ENCODE data around the gene ATP6V1B1. TPM values are rescaled to one million over a fixed set of nuclear protein-coding genes. Genes with fewer than 3 reads are reported as not detected.

The ATP6V1B1 gene
- total and polyA plus RNA-seq, 3 experiments from 2014 or later: not detected

GRCh38 chr2:70960833-70961647, 25.3 kb downstream of the ATP6V1B1 start:
- Histone ChIP-seq H3K4me3 (ENCODE audit: low read length) (no peak overlapping the region), H3K36me3 (ENCODE audit: insufficient read depth, low read length) (no peaks in the 10 kb centered on the region), H3K9me3 (ENCODE audit: low read length) (no peaks in the 10 kb centered on the region), H3K27me3 (ENCODE audit: insufficient read depth, low read length, poor library complexity, severe bottlenecking) (peaks cover 16% of the 10 kb centered on the region), H3K4me1 (ENCODE audit: insufficient read depth, low read length) (peaks cover 6% of the 10 kb centered on the region), H3K27ac (ENCODE audit: low read depth, low read length) (no peak overlapping the region)
- Mint-ChIP-seq H3K4me1 (peaks cover 11 to 24% (median 16%) of the 10 kb centered on the region in 3 donors), H3K27me3 (peaks cover 27 to 46% of the 10 kb centered on the region in 2 donors), H3K36me3 (no peaks in the 10 kb centered on the region), H3K9me3 (no peaks in the 10 kb centered on the region), H3K27ac (no peak overlapping the region), H3K4me3 (no peak overlapping the region)
- CTCF ChIA-PET: interaction anchor here (0.9 to 7.8 kb wide), 4 partner anchors 11 to 21 kb away, joined by 3 to 89 read pairs (median 4); partner anchors contain the start of gene ANKRD53
- POLR2A ChIA-PET: no interaction called here
- DNase-seq: peak in 1 of 5 donors; percentile 46

- Mint-ChIP-seq H3K4me1 (peaks cover 11 to 24% (median 16%) of the 10 kb centered on the region in 3 donors), H3K9me3 (no peaks in the 10 kb centered on the region), H3K36me3 (no peaks in the 10 kb centered on the region), H3K27me3 (peaks cover 25 to 42% of the 10 kb centered on the region in 2 donors), H3K27ac (no peak overlapping the region), H3K4me3 (no peak overlapping the region)
- Histone ChIP-seq H3K9me3 (ENCODE audit: low read length) (no peaks in the 10 kb centered on the region), H3K4me1 (ENCODE audit: insufficient read depth, low read length) (peaks cover 6% of the 10 kb centered on the region), H3K4me3 (ENCODE audit: low read length) (no peak overlapping the region), H3K36me3 (ENCODE audit: insufficient read depth, low read length) (no peaks in the 10 kb centered on the region), H3K27ac (ENCODE audit: low read depth, low read length) (no peak overlapping the region), H3K27me3 (ENCODE audit: insufficient read depth, low read length, poor library complexity, severe bottlenecking) (peaks cover 16% of the 10 kb centered on the region)
- CTCF ChIA-PET: interaction anchor here (0.9 to 7.8 kb wide), 4 partner anchors 12 to 20 kb away, joined by 3 to 89 read pairs (median 4); partner anchors contain the start of gene ANKRD53
- POLR2A ChIA-PET: no interaction called here
- DNase-seq: no peak
Measured at GRCh38 chr2:70961648-70961994, 25.9 kb downstream of the ATP6V1B1 start.

GRCh38 chr2:70962211-70962884, 26.6 kb downstream of the ATP6V1B1 start:
- peaks cover 15% of the 10 kb centered on the region for H3K27me3 ChIP-seq (ENCODE audit: insufficient read depth, low read length, poor library complexity, severe bottlenecking)
- Mint-ChIP-seq H3K9me3 (no peaks in the 10 kb centered on the region), H3K4me1 (peaks cover 11 to 24% (median 16%) of the 10 kb centered on the region in 3 donors), H3K4me3 (peak overlapping the region in 1 of 7 donors; percentile 29), H3K27ac (no peak overlapping the region), H3K36me3 (no peaks in the 10 kb centered on the region), H3K27me3 (peaks cover 21 to 40% of the 10 kb centered on the region in 2 donors)
- no peak for DNase-seq
- H3K27ac ChIP-seq (ENCODE audit: low read depth, low read length): no peak overlapping the region
- ChIA-PET CTCF (interaction anchor here (0.9 to 7.8 kb wide), 5 partner anchors 12 to 38 kb away, joined by 3 to 89 read pairs (median 4); partner anchors contain the start of gene ANKRD53), POLR2A (no interaction called here)
- H3K4me3 ChIP-seq (ENCODE audit: low read length): no peak overlapping the region
- peaks cover 6% of the 10 kb centered on the region for H3K4me1 ChIP-seq (ENCODE audit: insufficient read depth, low read length)
- no peaks in the 10 kb centered on the region for H3K9me3 ChIP-seq (ENCODE audit: low read length)
- H3K36me3 ChIP-seq (ENCODE audit: insufficient read depth, low read length): no peaks in the 10 kb centered on the region

GRCh38 chr2:70962885-70963878, 27.5 kb downstream of the ATP6V1B1 start:
- no peak for DNase-seq
- CTCF ChIA-PET: interaction anchor here (1.5 to 7.8 kb wide), 5 partner anchors 12 to 37 kb away, joined by 7 to 89 read pairs (median 31); partner anchors contain the start of gene ANKRD53
- POLR2A ChIA-PET: no interaction called here
- Mint-ChIP-seq H3K4me3 (peak overlapping the region in 2 of 7 donors; percentile 19 to 29), H3K9me3 (no peaks in the 10 kb centered on the region), H3K27ac (no peak overlapping the region), H3K27me3 (peaks cover 17 to 32% of the 10 kb centered on the region in 2 donors), H3K4me1 (peaks cover 8 to 19% (median 14%) of the 10 kb centered on the region in 3 donors), H3K36me3 (no peaks in the 10 kb centered on the region)
- peaks cover 6% of the 10 kb centered on the region for H3K4me1 ChIP-seq (ENCODE audit: insufficient read depth, low read length)
- H3K27ac ChIP-seq (ENCODE audit: low read depth, low read length): no peak overlapping the region
- no peaks in the 10 kb centered on the region for H3K9me3 ChIP-seq (ENCODE audit: low read length)
- no peak overlapping the region for H3K4me3 ChIP-seq (ENCODE audit: low read length)
- peaks cover 6% of the 10 kb centered on the region for H3K27me3 ChIP-seq (ENCODE audit: insufficient read depth, low read length, poor library complexity, severe bottlenecking)
- no peaks in the 10 kb centered on the region for H3K36me3 ChIP-seq (ENCODE audit: insufficient read depth, low read length)

- DNase-seq: no peak
Measured at GRCh38 chr2:70964133-70964532, 28.4 kb downstream of the ATP6V1B1 start.

GRCh38 chr2:70964596-70965386, 29.1 kb downstream of the ATP6V1B1 start:
- Mint-ChIP-seq H3K9me3 (no peaks in the 10 kb centered on the region), H3K4me3 (peak overlapping the region; percentile 69 to 90 (median 85)), H3K36me3 (no peaks in the 10 kb centered on the region), H3K4me1 (peaks cover 5 to 8% (median 8%) of the 10 kb centered on the region in 3 donors), H3K27me3 (peaks cover 15 to 29% of the 10 kb centered on the region in 2 donors), H3K27ac (peak overlapping the region in 5 of 8 donors; percentile 27 to 87 (median 60))
- DNase-seq: peak; percentile 75 to 84 (median 76)
- H3K9me3 ChIP-seq (ENCODE audit: low read length): no peaks in the 10 kb centered on the region
- H3K27me3 ChIP-seq (ENCODE audit: insufficient read depth, low read length, poor library complexity, severe bottlenecking): peaks cover 5% of the 10 kb centered on the region
- peak overlapping the region; percentile 72 for H3K4me3 ChIP-seq (ENCODE audit: low read length)
- peaks cover 6% of the 10 kb centered on the region for H3K4me1 ChIP-seq (ENCODE audit: insufficient read depth, low read length)
- ChIA-PET CTCF (interaction anchor here (0.6 to 7.8 kb wide), 10 partner anchors 10 to 367 kb away, joined by 3 to 89 read pairs (median 6); partner anchors contain the start of genes ANKRD53, NAGK and ZNF638), POLR2A (no interaction called here)
- no peaks in the 10 kb centered on the region for H3K36me3 ChIP-seq (ENCODE audit: insufficient read depth, low read length)
- H3K27ac ChIP-seq (ENCODE audit: low read depth, low read length): no peak overlapping the region

More at GRCh38 chr2:70964133-70964532, 28.4 kb downstream of the ATP6V1B1 start:
- no peaks in the 10 kb centered on the region for H3K9me3 ChIP-seq (ENCODE audit: low read length)
- Mint-ChIP-seq H3K4me3 (peak overlapping the region in 1 of 7 donors; percentile 45), H3K4me1 (peaks cover 5 to 9% (median 8%) of the 10 kb centered on the region in 3 donors), H3K27ac (no peak overlapping the region), H3K27me3 (peaks cover 16 to 29% of the 10 kb centered on the region in 2 donors), H3K9me3 (no peaks in the 10 kb centered on the region), H3K36me3 (no peaks in the 10 kb centered on the region)
- peaks cover 6% of the 10 kb centered on the region for H3K4me1 ChIP-seq (ENCODE audit: insufficient read depth, low read length)
- H3K36me3 ChIP-seq (ENCODE audit: insufficient read depth, low read length): no peaks in the 10 kb centered on the region
- H3K27ac ChIP-seq (ENCODE audit: low read depth, low read length): no peak overlapping the region
- H3K27me3 ChIP-seq (ENCODE audit: insufficient read depth, low read length, poor library complexity, severe bottlenecking): peaks cover 5% of the 10 kb centered on the region
- ChIA-PET CTCF (interaction anchor here (0.6 to 7.8 kb wide), 8 partner anchors 11 to 47 kb away, joined by 3 to 89 read pairs (median 14); partner anchors contain the start of gene ANKRD53), POLR2A (no interaction called here)
- no peak overlapping the region for H3K4me3 ChIP-seq (ENCODE audit: low read length)
